GM18858 (cell line): Measurements from ENCODE around the gene SYT6.

Experiments
- ATAC-seq: cut with Tn5 transposase; IDR thresholded peaks from one replicate; pipeline ENCODE4 v1.9.1; 2021; ENCODE audit not compliant: unreplicated experiment

Gene SYT6

DNA sequence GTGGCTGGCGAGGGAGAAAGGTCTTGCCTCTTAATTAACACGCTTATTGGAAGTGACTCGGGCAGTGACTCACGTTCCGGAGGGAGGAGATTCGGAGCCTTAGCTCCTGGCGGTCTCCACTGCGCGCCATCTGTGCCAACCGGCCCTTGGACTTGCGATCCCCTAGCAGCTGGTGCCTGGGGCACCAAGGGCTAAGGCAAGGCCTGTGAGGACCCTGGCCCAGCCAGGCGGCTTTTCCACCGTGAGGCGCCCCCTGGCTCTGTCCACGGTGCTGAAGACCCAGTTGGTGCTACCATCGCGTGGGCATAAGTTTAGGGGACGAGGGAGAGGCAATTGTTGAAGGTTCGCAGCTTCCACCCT lies 1.3 kb upstream of the SYT6 start:
- no peak for ATAC-seq

DNA sequence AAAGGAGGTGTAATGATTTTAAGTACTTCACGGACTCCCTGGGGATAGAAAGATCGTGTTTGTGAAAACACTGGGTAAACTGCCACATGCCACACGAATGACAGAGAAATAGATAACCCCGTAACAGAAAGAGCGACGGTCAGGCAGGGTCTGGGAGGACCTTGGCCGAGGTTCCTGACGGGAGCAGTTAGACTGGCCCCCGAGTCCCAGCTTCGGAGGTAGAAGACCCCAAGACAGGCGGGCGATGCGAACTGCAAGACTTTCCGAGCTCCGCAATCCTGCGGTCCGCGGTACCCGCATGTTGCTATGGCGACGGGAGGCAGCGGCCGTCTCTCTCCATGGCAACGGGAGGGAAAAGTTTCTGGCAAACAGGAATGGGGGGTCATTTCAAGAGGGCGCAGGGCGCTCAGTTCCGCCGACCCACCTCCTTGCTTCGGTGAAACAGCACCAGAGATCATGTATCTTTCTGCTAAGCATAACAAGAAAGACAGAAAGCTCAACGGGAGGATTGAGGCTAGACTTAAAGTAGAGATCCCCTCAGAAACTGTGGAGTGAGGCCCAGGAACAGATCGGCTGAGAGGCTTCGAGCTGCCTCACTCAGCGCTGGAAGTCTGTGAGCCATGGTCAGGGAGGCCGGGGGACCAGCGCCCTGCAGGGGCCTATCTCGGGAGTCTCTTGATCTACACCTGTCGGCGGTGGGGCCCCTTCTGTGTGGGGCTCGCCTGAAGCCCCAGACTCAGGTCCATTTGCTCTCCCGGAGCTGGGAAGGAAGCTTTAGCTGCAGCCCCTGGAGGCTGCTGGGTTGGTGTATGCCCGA lies 685 bp upstream of the SYT6 start:
- no peak for ATAC-seq

DNA sequence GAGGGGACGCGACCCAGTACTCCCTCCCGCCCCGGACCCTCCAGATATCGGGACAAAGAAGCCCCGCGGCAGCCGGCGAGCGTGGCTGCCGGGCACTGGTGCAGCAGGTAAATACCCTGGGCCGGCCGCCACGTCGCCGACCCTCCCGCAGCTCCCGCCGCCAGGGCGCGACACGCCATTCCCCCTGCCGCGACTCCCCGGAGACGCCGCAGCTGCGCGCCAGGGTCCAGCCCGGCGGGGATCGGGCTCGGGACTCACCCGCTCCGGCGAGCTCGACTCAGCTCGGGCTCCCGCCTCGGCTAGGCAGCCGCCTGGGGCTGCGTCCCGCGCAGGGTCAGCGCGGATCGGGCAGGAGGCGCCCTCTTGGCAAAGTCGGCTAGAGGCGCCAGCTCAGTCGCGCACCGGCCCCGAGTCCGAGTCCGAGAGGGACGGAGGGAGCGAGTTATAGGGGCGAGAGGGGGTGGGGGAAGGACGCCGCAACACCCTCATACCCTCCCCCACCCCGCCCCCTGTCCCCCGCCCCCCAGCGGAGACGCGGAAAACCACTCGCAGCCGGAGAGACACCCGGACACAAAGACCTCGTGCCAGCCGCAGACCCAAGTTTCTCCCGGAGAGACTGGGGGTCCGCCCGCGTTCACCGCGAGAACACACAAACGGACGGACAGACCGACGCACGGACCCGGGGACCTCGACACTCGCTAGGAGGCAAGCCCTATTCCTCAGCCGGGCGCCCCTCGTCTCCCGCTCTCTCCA lies 985 bp downstream of the SYT6 start:
- ATAC-seq, result no peak

DNA sequence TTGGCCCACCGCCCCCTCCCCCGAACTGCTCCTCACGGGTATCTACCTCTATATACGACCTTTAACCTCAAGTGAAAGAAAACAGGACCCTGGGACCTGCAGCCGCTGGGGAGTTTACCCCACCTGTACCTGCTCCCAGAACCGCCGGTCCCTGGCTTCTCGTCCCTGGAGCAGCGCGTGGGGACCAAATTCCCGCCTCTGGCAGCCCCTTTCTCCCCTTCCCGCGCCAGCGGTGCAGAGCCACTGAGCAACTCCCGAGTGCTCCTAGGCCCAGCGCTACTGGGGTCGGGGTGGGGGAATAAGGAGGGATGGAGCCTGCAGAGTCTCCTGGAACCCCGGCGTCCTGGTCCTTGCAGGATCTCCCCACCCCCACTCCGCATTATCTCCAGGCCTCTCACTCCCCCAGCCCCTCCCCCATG lies 1.6 kb downstream of the SYT6 start:
- ATAC-seq, result no peak

DNA sequence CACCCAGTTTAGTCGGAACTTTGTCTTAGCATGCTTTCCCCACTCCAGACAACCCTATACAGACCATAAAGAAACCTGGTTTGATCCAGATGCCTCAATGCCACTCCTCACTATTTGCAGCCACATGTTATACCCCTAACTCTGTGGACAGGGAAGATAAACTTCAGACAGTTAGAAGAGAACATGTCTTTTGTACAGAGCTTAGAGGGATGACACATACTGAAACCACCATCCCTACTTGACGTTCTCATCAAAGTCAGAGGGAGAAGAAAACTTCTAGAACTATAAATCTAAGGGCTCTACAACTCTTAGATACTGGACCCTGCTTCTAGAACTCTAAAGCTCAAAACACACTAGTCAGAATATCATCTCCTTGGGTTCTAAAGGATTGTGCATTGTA lies 3.7 kb downstream of the SYT6 start:
- no peak for ATAC-seq

DNA sequence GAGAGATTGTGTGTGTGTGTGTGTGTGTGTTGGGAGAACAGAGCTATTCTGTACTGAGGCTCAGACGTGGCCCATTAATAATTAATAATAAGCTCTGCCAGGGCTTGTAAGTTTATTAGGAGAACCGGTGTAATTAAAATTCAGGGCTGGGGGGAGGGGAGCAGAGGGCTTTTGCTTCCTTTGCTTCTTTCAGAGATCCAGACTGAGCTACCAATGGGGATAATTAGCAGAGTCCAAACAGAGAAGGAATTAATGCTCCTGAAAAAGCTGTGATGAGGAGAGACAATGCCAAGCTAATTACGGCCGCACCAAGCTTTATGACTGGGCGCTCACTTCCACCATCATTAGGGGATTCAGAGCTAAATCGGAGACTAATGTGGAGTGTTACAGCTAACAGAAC lies 4.5 kb downstream of the SYT6 start:
- ATAC-seq, result no peak

DNA sequence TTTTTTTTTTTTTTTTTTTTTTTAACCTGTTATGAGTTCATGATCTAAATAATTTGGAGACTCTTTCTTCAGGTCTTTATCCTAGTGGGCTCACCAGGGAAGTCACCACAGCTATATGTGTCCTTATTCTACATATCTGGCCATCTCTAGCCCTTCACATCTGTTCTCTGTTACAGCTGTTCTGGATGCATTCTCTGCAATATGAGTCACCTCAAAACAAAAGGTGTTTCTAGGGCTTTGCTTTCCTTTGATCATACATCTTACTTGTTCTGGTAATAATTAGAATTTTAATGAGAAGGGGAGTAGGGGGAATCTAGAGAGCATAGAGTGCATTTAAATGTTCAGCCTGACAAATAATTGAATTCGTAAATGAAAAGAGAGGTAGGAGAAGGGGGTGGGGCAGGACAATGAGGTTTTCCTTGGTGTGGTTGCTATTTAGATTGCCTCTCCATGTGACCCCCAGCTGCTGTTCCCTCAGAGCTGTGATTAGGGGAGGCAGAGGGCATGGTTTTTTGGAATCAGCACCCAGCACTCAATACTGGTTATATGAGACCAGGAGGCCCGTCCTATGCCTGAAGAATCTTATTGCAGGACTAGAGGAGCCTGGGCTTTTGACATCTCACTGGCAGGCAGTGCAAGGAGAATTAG lies 8.0 kb downstream of the SYT6 start:
- no peak for ATAC-seq

DNA sequence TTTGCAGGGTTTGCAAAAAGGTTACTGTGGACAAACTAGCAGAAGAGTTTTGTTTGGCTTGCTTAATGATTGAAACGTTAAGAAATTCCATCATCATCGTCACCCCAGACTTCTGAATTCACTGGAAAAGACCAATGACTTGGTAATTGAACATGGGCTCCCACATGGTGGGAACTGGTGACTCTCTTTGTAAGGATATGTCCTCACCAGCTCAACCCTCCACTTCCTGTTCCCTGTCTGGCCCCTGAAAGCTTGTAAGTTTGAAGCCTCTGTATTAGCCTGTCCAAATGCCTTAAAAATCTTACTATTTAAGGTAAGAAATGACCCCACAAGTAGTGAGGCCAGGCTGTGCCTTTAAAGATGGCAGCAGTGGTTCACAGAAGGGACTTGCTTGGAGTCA lies 9.7 kb downstream of the SYT6 start:
- ATAC-seq, result no peak

DNA sequence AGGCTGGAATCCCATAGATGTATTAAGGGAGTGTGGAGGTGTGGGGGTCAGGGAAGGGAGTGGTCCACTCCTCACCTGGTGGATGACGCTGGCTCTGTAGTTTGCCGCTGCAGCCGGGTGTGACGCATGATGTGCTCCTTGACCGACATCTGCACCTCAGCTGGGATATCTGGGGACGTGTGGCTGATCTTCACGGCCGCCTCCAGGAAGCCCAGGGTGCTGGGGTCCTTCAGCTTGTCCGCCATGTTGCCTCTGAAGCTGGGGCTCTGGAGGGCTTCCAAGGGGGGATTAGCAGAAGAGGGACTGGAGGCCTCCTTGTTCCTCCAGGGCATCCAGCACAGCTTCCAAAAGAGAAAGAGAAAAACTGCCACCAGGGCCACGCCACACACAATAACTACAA lies 14.1 kb downstream of the SYT6 start:
- no peak for ATAC-seq

DNA sequence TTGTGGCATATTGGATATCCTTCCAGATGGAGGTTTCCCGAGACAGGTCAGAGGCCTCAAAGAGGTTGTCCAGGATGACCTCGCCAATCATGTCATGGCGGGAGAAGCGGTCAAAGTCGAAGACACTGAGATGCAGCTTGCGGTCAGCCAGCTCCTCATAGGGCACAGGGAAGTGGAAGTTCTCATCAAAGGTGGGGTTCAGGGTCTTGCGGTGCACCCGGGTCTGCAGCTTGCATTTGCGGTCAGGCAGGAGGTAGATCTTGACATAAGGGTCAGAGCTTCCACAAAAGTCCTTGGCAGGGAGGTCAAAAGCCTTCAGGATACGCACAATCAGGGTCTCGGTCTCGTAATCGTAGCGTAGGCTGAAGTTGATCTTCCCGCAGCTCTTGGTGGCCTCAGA lies 16.2 kb downstream of the SYT6 start:
- no peak for ATAC-seq

DNA sequence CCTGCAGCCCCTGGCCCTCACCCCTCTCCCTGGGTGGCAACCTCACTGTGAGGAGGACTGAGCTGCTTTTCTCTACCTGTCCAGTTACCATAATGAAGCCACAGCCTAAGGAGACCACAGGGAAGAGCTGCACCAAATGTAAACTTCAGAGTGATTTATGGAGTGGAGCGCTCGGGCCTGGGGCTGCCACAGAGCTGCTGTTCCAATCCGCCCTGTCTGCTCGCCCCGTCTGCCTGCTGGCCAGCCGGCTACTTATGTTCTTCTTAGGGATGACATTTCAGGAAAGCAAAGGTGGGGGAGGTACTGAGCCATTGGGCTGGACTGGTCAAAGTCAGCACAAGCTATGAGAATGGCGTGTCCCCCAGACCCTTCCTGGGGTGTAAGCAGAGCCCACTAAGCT lies 17.9 kb downstream of the SYT6 start:
- ATAC-seq, result no peak

DNA sequence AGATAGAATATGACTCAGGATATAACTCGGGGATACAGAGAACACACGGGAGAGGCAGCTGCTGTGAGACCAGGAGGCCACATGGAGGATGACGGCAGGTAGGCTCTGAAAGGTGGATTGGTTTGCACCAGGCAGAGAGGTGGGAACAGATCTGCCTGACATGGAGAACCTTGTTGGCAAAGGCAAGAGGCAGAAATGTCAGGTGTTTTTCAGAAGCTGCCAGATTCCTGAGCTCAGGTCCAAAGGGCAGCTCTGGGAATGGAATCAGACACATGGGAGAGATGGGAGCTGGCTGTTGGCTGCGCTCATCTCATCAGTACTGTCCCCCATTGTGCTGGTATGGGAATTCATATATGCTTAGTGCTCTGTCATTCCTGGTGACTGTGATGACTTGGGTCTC lies 19.2 kb downstream of the SYT6 start:
- ATAC-seq, result no peak

DNA sequence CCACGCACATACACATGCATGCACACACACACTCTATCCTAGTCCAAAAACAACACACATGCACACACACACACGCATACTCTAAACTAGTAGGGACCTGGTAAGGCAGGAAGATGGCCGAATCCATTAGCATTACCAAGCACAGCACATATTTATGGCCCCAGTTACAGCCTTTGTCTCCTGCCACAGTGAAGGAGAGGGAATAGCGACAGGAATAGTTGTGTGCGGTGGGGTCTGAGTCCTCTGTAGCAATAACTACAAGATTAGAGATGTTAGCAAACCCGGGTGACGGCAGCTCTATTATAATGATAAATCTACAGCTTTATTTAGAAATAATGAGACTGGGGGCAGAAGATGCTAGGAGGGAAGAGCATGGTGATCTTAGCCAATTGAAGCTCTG lies 20.5 kb downstream of the SYT6 start:
- ATAC-seq, result no peak

DNA sequence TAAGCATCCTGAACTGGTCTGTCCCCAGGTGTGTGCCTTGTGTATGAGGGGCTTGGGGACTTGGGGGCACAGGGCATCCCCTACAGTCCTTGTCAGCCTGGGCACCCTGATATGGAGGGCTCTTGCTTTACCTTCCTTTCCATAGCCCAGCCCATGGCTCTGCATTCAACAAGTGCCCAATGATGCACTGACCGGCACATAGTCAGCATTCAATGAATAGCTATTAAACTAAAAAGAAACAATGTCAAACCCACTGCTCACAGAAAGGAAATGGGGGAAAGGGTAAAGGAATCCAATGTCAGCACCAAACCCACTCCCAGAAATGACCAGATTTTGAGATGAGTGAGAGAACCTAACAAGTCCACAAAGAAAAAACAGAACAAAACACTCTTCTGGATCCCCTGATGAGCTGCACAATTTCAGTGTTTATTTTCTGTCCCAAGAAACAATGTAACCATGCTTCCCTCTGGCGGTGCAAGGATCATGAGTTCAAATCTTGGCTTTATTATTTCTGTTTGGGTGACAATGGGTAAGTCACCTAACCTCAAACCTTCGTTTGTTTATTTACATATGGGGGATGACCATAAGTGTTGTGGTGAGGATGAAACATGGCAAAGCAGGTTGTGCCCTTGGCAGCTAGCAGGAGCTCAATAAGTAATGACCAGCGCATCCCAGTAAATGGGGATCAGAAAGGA lies 22.0 kb downstream of the SYT6 start:
- no peak for ATAC-seq

DNA sequence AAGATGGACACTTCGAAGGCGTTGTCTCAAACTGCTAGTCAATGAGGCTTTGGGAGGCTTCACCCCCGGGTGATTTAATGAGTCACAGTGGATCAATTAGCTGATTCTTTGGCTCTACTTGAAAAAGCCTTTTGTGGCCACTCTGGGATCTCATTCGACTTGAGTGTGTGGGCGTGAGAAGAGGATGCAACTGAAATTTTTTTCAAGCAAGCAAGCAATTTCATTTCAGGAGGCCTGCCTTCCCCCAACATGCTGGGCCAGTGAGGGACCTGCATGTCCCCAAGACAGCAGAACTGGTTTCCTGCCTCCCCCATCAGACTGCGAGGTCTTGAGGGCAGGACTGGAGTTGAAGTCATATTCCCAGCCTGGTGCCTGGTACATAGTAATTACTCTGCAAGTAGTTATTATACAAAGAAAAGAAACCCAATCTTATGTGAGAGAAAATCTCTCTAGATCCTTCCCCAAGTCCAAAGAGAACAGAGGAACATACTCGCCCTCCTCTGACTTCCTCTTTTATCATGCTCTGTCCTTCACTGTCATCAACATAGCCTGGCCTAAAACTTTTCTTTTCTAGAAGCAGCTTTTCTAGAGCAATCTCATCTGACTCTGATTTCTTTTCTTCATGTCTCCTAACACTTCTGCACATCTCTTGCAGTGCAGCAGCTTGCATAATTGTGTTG lies 22.7 kb downstream of the SYT6 start:
- ATAC-seq, result no peak

DNA sequence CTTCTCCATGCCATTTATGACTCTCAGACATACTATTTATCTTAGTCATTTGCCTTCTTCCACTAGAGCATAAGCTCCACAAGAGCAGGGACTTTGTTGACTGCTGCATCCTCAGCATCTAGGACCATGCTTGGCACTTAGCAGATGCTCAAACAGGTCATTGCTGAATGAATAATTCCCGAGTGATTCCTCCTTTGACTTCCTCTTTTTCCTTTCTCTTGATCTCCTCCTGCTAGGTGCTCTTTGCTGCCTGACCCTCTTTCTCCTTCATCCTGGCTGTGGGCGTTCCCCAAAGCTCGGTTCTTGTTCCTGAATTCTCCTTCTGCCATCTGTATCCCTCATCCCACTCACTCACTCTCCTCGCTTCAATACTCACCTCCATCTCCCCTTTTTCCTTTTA lies 23.5 kb downstream of the SYT6 start:
- ATAC-seq, result no peak

DNA sequence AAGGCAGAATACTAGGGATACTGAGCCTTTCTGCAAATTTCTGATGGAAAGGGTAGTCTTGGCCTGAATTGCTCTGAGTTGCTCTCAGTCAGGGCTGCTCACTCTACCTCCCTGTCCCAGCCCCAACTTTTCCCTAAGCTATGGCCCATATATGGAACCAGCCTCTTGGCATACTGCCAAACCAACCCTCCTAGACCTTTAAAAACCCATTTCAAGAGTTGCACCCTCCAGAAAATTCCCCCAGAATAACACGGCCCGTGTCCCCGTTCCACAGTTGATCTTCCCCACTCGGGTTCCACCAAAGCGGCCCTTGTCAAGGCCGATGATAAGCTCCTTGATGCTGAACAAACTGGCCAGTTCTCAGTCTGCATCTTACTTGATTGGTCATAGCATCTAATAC lies 25.4 kb downstream of the SYT6 start:
- ATAC-seq, result no peak

DNA sequence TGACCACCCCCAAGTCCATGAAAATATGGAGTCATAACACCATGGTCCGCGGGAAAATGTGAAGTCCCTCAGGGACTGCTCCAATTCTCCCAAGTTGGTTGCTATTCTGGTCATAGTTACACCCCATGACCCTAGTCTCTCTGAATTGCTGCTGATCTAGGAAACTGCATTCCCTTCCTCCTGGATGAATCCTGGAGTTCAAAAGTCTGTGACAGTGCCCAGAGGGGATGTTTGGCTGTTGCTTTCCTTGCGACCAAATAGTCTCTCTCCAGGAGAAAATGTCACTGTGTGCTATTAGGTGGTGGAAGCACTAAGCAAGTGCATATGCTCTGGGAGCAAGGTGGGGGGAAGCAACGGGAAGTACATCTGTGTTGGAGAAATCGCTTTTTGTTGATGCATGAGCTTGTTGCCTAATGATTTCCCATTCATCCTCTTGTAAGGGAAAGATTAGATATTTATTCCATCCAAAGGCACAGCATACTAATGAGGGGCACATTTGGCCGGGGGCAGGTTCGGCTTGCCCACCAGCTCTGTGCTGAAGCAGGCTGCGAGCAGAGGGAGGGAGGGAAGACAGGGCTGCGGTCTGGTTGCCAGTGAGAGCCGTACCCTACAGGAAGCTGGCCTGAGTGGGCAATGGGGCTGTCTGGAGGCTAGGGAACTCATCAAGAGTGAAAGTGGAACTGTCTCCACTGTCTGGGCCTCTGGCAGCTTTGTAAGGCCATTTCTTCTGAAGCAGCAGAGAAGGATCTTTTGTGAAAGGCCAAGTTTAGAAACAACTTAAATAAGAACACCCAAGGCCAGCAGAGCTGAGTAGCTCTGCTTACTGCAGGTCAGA lies 27.2 kb downstream of the SYT6 start:
- ATAC-seq, result peak; percentile 75

DNA sequence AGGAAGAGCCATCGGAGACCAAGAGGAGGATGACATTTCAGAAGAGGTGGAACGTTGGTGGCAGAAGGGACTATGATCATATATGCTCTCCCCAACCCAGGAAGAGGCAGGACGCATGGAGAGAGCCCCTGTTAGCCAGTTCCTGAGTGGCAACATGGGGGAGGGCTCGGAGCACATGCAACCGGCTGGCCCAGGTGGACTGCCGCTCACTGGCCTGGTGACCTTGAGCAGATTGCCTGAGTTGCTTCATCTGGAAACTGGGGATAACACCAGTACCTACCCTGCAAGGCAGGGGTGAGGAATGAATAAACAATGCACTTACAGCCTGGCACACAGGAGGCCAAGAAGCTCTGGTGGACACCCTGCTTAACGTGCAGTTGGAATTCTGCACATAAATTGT lies 29.0 kb downstream of the SYT6 start:
- ATAC-seq, result no peak

DNA sequence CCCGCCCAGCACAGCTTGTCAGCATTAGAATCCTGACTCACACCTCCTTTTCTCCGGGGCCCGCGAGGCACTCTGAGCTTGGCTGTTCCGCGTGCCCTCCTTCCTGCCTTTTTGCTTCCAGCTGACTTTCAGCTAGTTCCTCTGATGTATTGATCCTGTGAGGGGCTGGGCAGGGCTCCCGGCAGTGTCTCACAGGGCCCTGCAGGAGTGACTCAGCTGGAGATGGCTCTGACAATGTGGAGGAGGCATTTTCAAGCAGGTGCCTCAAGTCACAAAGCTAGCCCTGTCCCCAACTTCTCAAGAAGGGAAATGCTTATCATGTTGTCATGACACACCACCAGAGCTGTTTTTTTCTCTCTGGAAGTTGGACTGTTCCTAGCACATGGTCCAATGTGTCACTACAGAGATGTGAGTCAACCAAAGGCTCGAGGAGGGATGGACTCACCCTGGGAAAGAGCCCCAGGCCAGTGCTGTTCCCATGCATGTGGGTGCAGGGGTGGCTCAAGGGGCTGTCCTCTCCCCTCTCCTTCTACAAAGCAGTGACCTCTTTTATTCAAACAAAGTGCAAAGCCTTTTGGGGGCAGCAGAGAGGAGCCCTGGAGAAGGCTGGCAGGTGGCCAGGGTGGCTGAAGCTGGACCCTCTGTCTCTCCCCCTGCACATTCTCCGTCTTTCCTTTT lies 30.6 kb downstream of the SYT6 start:
- no peak for ATAC-seq
